ENCODE data around the gene ZCCHC7.

GRCh38 chr9:37150415-37150814 lies 30.0 kb downstream of the ZCCHC7 start:
- TF ChIP-seq ADNP (tag; IDR thresholded peaks at IDR 0.05) = no peak
- no peak for TF ChIP-seq TEAD4 (IDR thresholded peaks at IDR 0.05; ENCODE audit: low read length)
- TF ChIP-seq TEAD4 (CRISPR knock-in tag; IDR thresholded peaks at IDR 0.05; ENCODE audit: borderline replicate concordance) = no peak
- TF ChIP-seq ZBTB34 (CRISPR knock-in tag; IDR thresholded peaks at IDR 0.05) = no peak
- no peak for TF ChIP-seq REST (IDR thresholded peaks at IDR 0.05; ENCODE audit: borderline replicate concordance)
- TF ChIP-seq REST (CRISPR knock-in tag; IDR thresholded peaks at IDR 0.05; ENCODE audit: low read depth) = no peak
- TF ChIP-seq SMARCC2 (IDR thresholded peaks at IDR 0.05; ENCODE audit: low read depth) = no peak
- no peak for TF ChIP-seq CBX8 (IDR thresholded peaks at IDR 0.05; ENCODE audit: borderline replicate concordance, extremely low read depth, low read depth, low read length, poor library complexity, severe bottlenecking)
- TF ChIP-seq MTA3 (IDR thresholded peaks at IDR 0.05; ENCODE audit: borderline replicate concordance) = no peak
- TF ChIP-seq KDM1A (IDR thresholded peaks at IDR 0.05) = no peak
- no peak for TF ChIP-seq NCOA1 (IDR thresholded peaks at IDR 0.05; ENCODE audit: low read depth)
- no peak for TF ChIP-seq TAF1 (IDR thresholded peaks at IDR 0.05; ENCODE audit: control insufficient read depth, extremely low read depth, insufficient read depth, low read length, severe bottlenecking)
